SU-DHL-6 (cell line): ENCODE results near the gene RAB11A.

Experiments
- H2AFZ ChIP-seq: fragments of 200-600 bp; sonication (generic); 2 replicates; pipeline ENCODE4 v1.6.1; 2014; ENCODE audit warnings: low read depth, mild to moderate bottlenecking, moderate library complexity, mixed read lengths, antibody characterized with exemption, low read length; ENCODE audit not compliant: severe bottlenecking
- H3F3A ChIP-seq: fragments of 200-600 bp; shearing (Covaris generic); 2 replicates; pipeline ENCODE4 v1.6.0; 2016; ENCODE audit warnings: antibody characterized with exemption, mild to moderate bottlenecking; ENCODE audit not compliant: insufficient read depth
- H3K27ac ChIP-seq: fragments of 200-600 bp; sonication (generic); 2 replicates; pipeline ENCODE4 v1.5.1; 2016; ENCODE audit warnings: low read depth, mild to moderate bottlenecking, low read length, moderate library complexity, mixed read lengths
- H3K27me3 ChIP-seq: fragments of 200-600 bp; sonication (generic), shearing (Covaris generic); 2 replicates; pipeline ENCODE4 v1.6.0; 2014; ENCODE audit warnings: mild to moderate bottlenecking, low read length
- H3K36me3 ChIP-seq: fragments of 200-600 bp; sonication (generic); 2 replicates; pipeline ENCODE4 v1.6.1; 2014; ENCODE audit warnings: mild to moderate bottlenecking, low read length, mixed read lengths
- H3K4me2 ChIP-seq: fragments of 300-600, 200-600 bp; shearing (Covaris generic), sonication (generic); 2 replicates; pipeline ENCODE4 v1.6.0; 2014; ENCODE audit warnings: low read length, low read depth, mild to moderate bottlenecking; ENCODE audit not compliant: poor library complexity, severe bottlenecking
- H3K4me3 ChIP-seq: fragments of 200-600 bp; sonication (generic); 2 replicates; pipeline ENCODE4 v1.5.1; 2014; ENCODE audit warnings: antibody characterized with exemption, low read length, mild to moderate bottlenecking, mixed read lengths; ENCODE audit not compliant: insufficient read depth, poor library complexity, severe bottlenecking
- H3K79me2 ChIP-seq: fragments of 200-600 bp; sonication (generic); 2 replicates; pipeline ENCODE4 v1.6.1; 2014; ENCODE audit warnings: mild to moderate bottlenecking, low read length, moderate library complexity; ENCODE audit not compliant: insufficient read depth
- H3K9ac ChIP-seq: fragments of 200-600 bp; sonication (generic); 2 replicates; pipeline ENCODE4 v1.7.0; 2014; ENCODE audit warnings: mild to moderate bottlenecking, low read length
- H3K9me2 ChIP-seq: fragments of 200-600 bp; sonication (generic); replicated peaks from 2 replicates; pipeline ENCODE4 v1.6.1; 2014; ENCODE audit warnings: low read length; ENCODE audit not compliant: insufficient read depth
- H3K9me3 ChIP-seq: fragments of 200-600 bp; sonication (generic); 2 replicates; pipeline ENCODE4 v1.6.1; 2014; ENCODE audit warnings: low read length, mixed read lengths; ENCODE audit not compliant: insufficient read depth
- H4K20me1 ChIP-seq: fragments of 200-600 bp; sonication (generic); 2 replicates; pipeline ENCODE4 v1.6.1; 2014; ENCODE audit warnings: low read depth, mild to moderate bottlenecking, antibody characterized with exemption, low read length, moderate library complexity, mixed read lengths
- EZH2phosphoT487 ChIP-seq: fragments of 200-600 bp; sonication (generic), shearing (Covaris generic); conservative IDR thresholded peaks from 2 replicates; pipeline ENCODE4 v1.6.1; 2018; ENCODE audit warnings: mild to moderate bottlenecking, antibody characterized with exemption, low read length, moderate library complexity, mixed read lengths
- TF ChIP-seq, protein P1 (sequence below): fragments of 200-600 bp; sonication (generic); IDR thresholded peaks from one replicate; pipeline ENCODE4 v1.5.1; 2017; ENCODE audit warnings: antibody characterized with exemption, mild to moderate bottlenecking, low read length, moderate library complexity; ENCODE audit not compliant: insufficient read depth, poor library complexity, severe bottlenecking

The RAB11A gene

DNA sequence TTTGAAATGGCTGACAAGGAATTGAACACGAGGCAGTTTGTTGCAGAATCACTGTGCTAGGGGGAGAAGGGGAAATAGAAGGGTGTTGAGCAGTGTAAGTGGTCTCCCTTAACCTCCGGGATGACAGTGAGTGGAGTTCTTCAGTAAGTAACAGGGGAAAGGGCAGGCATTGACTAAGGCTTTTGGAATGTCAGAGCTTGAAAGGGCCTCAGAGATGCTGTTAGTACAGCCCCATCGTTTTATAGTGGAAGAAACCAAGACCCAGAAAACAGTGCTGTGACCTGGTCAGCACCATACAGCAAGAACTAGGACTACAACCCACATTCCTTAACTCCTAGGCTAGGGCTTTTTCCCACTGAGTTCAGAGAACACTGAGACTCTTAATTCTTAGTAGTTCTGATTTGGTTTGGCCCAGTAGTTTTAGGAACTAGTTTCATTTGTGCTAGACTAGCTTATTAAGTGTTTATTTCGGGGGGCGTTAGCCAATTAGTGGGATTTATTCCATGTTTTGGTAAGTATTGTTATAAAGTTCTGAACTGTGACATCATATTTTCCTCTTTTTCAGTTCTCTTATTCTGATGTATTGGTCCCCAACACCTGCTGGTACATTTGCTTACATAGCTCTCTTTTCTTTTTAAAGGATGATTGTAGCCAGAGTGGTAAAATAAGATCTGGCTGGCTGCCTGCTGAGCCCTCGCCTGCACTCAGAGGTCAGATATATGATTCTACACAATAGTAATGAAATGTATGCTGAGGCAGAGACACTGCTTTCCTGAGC is 34.2 kb downstream of the RAB11A start:
- Histone ChIP-seq H3K9ac (no peak overlapping the region), H4K20me1 (no peaks in the 10 kb centered on the region), H3K36me3 (0 out of 2 replicates have a peak, but pooled peaks cover 4% of the 10 kb centered on the region), H3K4me3 (no peak overlapping the region), H3F3A (no peaks in the 10 kb centered on the region), H3K27me3 (no peaks in the 10 kb centered on the region), H3K9me2 (no peaks in the 10 kb centered on the region), H3K4me2 (no peak overlapping the region), H3K79me2 (no peaks in the 10 kb centered on the region), H2AFZ (no peak overlapping the region), H3K27ac (no peak overlapping the region), H3K9me3 (no peaks in the 10 kb centered on the region)
- TF ChIP-seq EZH2phosphoT487, result no peak
- TF ChIP-seq, protein P1, sequence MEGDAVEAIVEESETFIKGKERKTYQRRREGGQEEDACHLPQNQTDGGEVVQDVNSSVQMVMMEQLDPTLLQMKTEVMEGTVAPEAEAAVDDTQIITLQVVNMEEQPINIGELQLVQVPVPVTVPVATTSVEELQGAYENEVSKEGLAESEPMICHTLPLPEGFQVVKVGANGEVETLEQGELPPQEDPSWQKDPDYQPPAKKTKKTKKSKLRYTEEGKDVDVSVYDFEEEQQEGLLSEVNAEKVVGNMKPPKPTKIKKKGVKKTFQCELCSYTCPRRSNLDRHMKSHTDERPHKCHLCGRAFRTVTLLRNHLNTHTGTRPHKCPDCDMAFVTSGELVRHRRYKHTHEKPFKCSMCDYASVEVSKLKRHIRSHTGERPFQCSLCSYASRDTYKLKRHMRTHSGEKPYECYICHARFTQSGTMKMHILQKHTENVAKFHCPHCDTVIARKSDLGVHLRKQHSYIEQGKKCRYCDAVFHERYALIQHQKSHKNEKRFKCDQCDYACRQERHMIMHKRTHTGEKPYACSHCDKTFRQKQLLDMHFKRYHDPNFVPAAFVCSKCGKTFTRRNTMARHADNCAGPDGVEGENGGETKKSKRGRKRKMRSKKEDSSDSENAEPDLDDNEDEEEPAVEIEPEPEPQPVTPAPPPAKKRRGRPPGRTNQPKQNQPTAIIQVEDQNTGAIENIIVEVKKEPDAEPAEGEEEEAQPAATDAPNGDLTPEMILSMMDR, result no peak

DNA sequence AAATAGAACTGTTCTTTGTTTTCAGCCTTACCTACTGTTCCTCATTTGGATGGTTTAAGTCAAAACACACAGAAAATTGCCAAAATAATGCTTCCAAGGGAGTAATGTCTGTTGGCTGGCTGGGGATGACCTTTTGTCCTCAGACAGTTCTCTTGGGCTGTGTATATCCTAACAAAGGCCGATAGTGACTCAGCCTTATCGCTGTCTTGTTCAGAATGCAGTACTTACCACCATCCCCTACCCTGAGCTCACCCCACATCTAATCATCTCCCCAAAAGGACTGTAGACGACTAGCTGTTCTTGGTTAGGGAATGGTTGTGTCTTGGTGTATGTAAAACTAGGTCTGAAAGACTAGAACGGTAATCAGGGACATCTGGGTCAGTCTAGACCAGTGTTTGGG is 35.0 kb downstream of the RAB11A start:
- H2AFZ ChIP-seq, result no peak overlapping the region
- H3K79me2 ChIP-seq, result no peaks in the 10 kb centered on the region
- no peaks in the 10 kb centered on the region for H3K9me2 ChIP-seq
- no peaks in the 10 kb centered on the region for H3F3A ChIP-seq
- TF ChIP-seq, protein P1, result no peak
- no peak for TF ChIP-seq EZH2phosphoT487
- no peaks in the 10 kb centered on the region for H4K20me1 ChIP-seq
- H3K27me3 ChIP-seq, result no peaks in the 10 kb centered on the region
- no peak overlapping the region for H3K9ac ChIP-seq
- no peak overlapping the region for H3K4me2 ChIP-seq
- no peaks in the 10 kb centered on the region for H3K36me3 ChIP-seq
- no peaks in the 10 kb centered on the region for H3K9me3 ChIP-seq
- no peak overlapping the region for H3K27ac ChIP-seq
- H3K4me3 ChIP-seq, result no peak overlapping the region

DNA sequence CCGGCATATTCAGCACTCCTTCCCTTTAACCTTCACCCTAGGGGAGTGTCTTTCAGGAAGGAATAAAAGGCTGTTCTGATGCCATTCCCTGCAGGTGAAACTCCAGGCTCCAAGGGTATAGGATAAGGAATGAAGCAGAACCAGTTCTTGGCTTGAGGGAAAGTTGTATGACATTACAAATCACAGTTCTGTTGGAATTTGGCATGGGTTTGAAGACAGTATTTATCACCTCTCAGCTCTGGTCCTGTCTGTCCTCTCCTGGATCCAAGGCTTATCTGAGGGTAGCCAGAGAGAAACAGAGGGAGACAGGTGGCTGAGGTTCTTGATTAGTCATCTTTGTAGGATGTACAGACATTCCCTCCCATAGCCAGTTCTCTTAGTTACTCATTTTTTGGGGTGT is 37.1 kb downstream of the RAB11A start:
- Histone ChIP-seq H3K4me2 (no peak overlapping the region), H3K4me3 (no peak overlapping the region), H2AFZ (no peak overlapping the region), H3F3A (no peaks in the 10 kb centered on the region), H3K27ac (no peak overlapping the region), H4K20me1 (no peaks in the 10 kb centered on the region), H3K27me3 (no peaks in the 10 kb centered on the region), H3K79me2 (no peaks in the 10 kb centered on the region), H3K9ac (no peak overlapping the region), H3K36me3 (no peaks in the 10 kb centered on the region), H3K9me2 (no peaks in the 10 kb centered on the region), H3K9me3 (no peaks in the 10 kb centered on the region)
- no peak for TF ChIP-seq EZH2phosphoT487
- TF ChIP-seq, protein P1, result no peak
